Natural killer cell (primary cell): Measurements from ENCODE around the gene LRCOL1. TPM values are rescaled to one million over a fixed set of nuclear protein-coding genes. Genes with fewer than 3 reads are reported as not detected.

Experiments
- ATAC-seq, 3 donors: fragments of 150-1000 bp in 2 of 3; fragments of 200-7000 bp in 1 of 3; cut with Tn5 transposase; 1 replicate in 1 of 3; 2 replicates in 2 of 3; pipeline ENCODE4 v1.10.0; 2021; ENCODE audit warnings: mild to moderate bottlenecking in 2 of 3, moderate library complexity in 2 of 3
- DNase-seq, 2 donors: peaks; one replicate each; pipeline versions ENCODE4 v3.0.0 to v3.0.0-alpha.2; 2013 to 2021; ENCODE audit warnings: mixed read lengths in 1 of 2
- H3K27ac ChIP-seq: one replicate; pipeline ENCODE4 v1.5.1; 2013; ENCODE audit warnings: mild to moderate bottlenecking, low read length
- H3K27me3 ChIP-seq: one replicate; pipeline ENCODE4 v1.6.1; 2013; ENCODE audit warnings: low read length; ENCODE audit not compliant: control insufficient read depth, insufficient read depth
- H3K36me3 ChIP-seq: one replicate; pipeline ENCODE4 v1.6.1; 2013; ENCODE audit warnings: low read length; ENCODE audit not compliant: control insufficient read depth, insufficient read depth
- H3K4me1 ChIP-seq: one replicate; pipeline ENCODE4 v1.6.1; 2013; ENCODE audit warnings: low read length; ENCODE audit not compliant: control insufficient read depth, insufficient read depth
- H3K4me3 ChIP-seq: one replicate; pipeline ENCODE4 v1.5.1; 2013; ENCODE audit warnings: low read length
- H3K9me3 ChIP-seq: one replicate; pipeline ENCODE4 v1.6.1; 2013; ENCODE audit warnings: low read length; ENCODE audit not compliant: control insufficient read depth, insufficient read depth
- H3K27ac Mint-ChIP-seq, 2 donors: one replicate each; pipeline ENCODE4 v1.8.0; 2022; ENCODE audit warnings: mild to moderate bottlenecking in 2 of 2, mixed read lengths in 2 of 2, moderate library complexity in 1 of 2
- H3K27me3 Mint-ChIP-seq, 2 donors: one replicate each; pipeline ENCODE4 v1.8.0; 2022; ENCODE audit warnings: low read depth in 2 of 2, mixed read lengths in 2 of 2
- H3K36me3 Mint-ChIP-seq: one replicate; pipeline ENCODE4 v1.8.0; 2022; ENCODE audit warnings: mixed read lengths
- H3K4me1 Mint-ChIP-seq, 2 donors: one replicate each; pipeline ENCODE4 v1.8.0; 2022; ENCODE audit warnings: mixed read lengths in 2 of 2
- H3K4me3 Mint-ChIP-seq: one replicate; pipeline ENCODE4 v1.8.0; 2022; ENCODE audit warnings: mild to moderate bottlenecking, moderate library complexity, mixed read lengths
- H3K9me3 Mint-ChIP-seq, 2 donors: one replicate each; pipeline ENCODE4 v1.8.0; 2022; ENCODE audit warnings: mixed read lengths in 2 of 2
- CTCF ChIP-seq: fragments of 200-600 bp; IDR thresholded peaks from one replicate; pipeline ENCODE4 v1.8.0; 2022; ENCODE audit warnings: antibody characterized with exemption
- WGBS: methylation state at CpG from one replicate; pipeline ENCODE4 v1.1.7; 2013; ENCODE audit warnings: missing lambda C conversion rate; ENCODE audit not compliant: insufficient coverage; 5-methylcytosine and 5-hydroxymethylcytosine counted together
- intact Hi-C: fragments of 100-400 bp; cut with micrococcal nuclease; formaldehyde crosslinking; loops from one replicate; pipeline ENCODE4 v1.14.2; 2022
- total RNA-seq, 4 donors: library from RNA; stranded (reverse); fragments of 120-200 nt in 1 of 4; gene quantifications; one replicate each; pipeline versions ENCODE4 v1.2.3 to v1.2.4, GENCODE V29; 2013 to 2022

Gene LRCOL1
- total RNA-seq, 3 donors from 2014 or later (not counting 1 experiment from before 2014, with no cell fraction given) = not detected

GRCh38 chr12:132604151-132604618, 6.2 kb downstream of the LRCOL1 start:
- 44% methylated on average over 26 of the region's 26 CpGs for WGBS
- Histone ChIP-seq H3K36me3 (no peaks in the 10 kb centered on the region), H3K4me1 (peaks cover 14% of the 10 kb centered on the region), H3K27ac (no peak overlapping the region), H3K4me3 (no peak overlapping the region), H3K27me3 (no peaks in the 10 kb centered on the region), H3K9me3 (no peaks in the 10 kb centered on the region)
- no peak overlapping the region for H3K4me3 Mint-ChIP-seq
- ATAC-seq (no peak), DNase-seq (no peak)
- peaks cover 17 to 39% of the 10 kb centered on the region in 2 donors for H3K27me3 Mint-ChIP-seq
- no peaks in the 10 kb centered on the region for H3K9me3 Mint-ChIP-seq
- peaks cover 0 to 15% of the 10 kb centered on the region in 2 donors for H3K4me1 Mint-ChIP-seq
- no peaks in the 10 kb centered on the region for H3K36me3 Mint-ChIP-seq
- no peak overlapping the region for H3K27ac Mint-ChIP-seq
- intact Hi-C loops = no loop called here
- TF ChIP-seq CTCF = no peak

- 39% methylated on average over 67 of the region's 67 CpGs for WGBS
- Histone ChIP-seq H3K27ac (no peak overlapping the region), H3K4me3 (no peak overlapping the region), H3K27me3 (peaks cover 3% of the 10 kb centered on the region), H3K4me1 (peaks cover 19% of the 10 kb centered on the region), H3K36me3 (no peaks in the 10 kb centered on the region), H3K9me3 (no peaks in the 10 kb centered on the region)
- Mint-ChIP-seq H3K36me3 (no peaks in the 10 kb centered on the region), H3K27me3 (peaks cover 17 to 39% of the 10 kb centered on the region in 2 donors), H3K4me1 (peaks cover 5 to 20% of the 10 kb centered on the region in 2 donors), H3K4me3 (no peak overlapping the region), H3K27ac (no peak overlapping the region), H3K9me3 (no peaks in the 10 kb centered on the region)
- ATAC-seq = no peak
- intact Hi-C loops = no loop called here
- no peak for TF ChIP-seq CTCF
- DNase-seq = no peak
Measured at GRCh38 chr12:132603240-132604150, 6.9 kb downstream of the LRCOL1 start.

GRCh38 chr12:132602572-132603239, 7.7 kb downstream of the LRCOL1 start:
- no peaks in the 10 kb centered on the region for H3K36me3 ChIP-seq
- TF ChIP-seq CTCF = no peak
- intact Hi-C loops = no loop called here
- no peak overlapping the region for H3K27ac Mint-ChIP-seq
- H3K36me3 Mint-ChIP-seq = no peaks in the 10 kb centered on the region
- no peak overlapping the region for H3K4me3 Mint-ChIP-seq
- H3K27me3 Mint-ChIP-seq = peaks cover 18 to 42% of the 10 kb centered on the region in 2 donors
- peaks cover 19% of the 10 kb centered on the region for H3K4me1 ChIP-seq
- DNase-seq (no peak), ATAC-seq (no peak)
- H3K9me3 ChIP-seq = no peaks in the 10 kb centered on the region
- H3K9me3 Mint-ChIP-seq = no peaks in the 10 kb centered on the region
- H3K27me3 ChIP-seq = peaks cover 3% of the 10 kb centered on the region
- H3K4me3 ChIP-seq = no peak overlapping the region
- no peak overlapping the region for H3K27ac ChIP-seq
- peaks cover 8 to 24% of the 10 kb centered on the region in 2 donors for H3K4me1 Mint-ChIP-seq
- 58% methylated on average over 29 of the region's 29 CpGs for WGBS
